IMR-90 (cell line): ENCODE measurements around the gene DPPA4. TPM values are rescaled to one million over a fixed set of nuclear protein-coding genes. Genes with fewer than 3 reads are reported as not detected.

ENCODE experiments used
- ATAC-seq: fragments of 200-7000 bp; cut with Tn5 transposase; 2 replicates; pipeline ENCODE4 v1.9.1; 2020; ENCODE audit warnings: low read depth, mild to moderate bottlenecking, moderate library complexity
- BruUV-seq: library from RNA; stranded (reverse); fragments of 400-500 nt; replicated peaks from 2 replicates; lab custom pipeline; 2021; lab: Mats Ljungman, UMichigan
- CTCF ChIA-PET: fragments of 300-600 bp; formaldehyde crosslinking; extraction: SDS; loops from one replicate; lab custom pipeline; 2021; ENCODE audit warnings: antibody characterized with exemption; lab: Yijun Ruan, JAX
- POLR2A ChIA-PET: fragments of 300-600 bp; sonication (Branson Sonifier 250); formaldehyde crosslinking; loops from one replicate; lab custom pipeline; 2022; ENCODE audit warnings: antibody characterized with exemption; ENCODE audit not compliant: unreplicated experiment; lab: Charles Lee
- DNase-seq: peaks from one replicate; pipeline ENCODE4 v3.0.0; 2013
- H2AFZ ChIP-seq: replicated peaks from 2 replicates; pipeline ENCODE3; 2013; ENCODE audit warnings: low read length, mild to moderate bottlenecking; ENCODE audit not compliant: poor library complexity
- H2AK5ac ChIP-seq: 2 replicates; pipeline ENCODE4 v1.6.1; 2013; ENCODE audit warnings: low read depth, low read length, inconsistent platforms
- H2AK9ac ChIP-seq: replicated peaks from 2 replicates; pipeline ENCODE3; 2013; ENCODE audit warnings: mild to moderate bottlenecking, low read depth, low read length, moderate library complexity; ENCODE audit not compliant: poor library complexity
- H2BK120ac ChIP-seq: 2 replicates; pipeline ENCODE4 v1.6.1; 2013; ENCODE audit warnings: low read depth, low read length, inconsistent platforms
- H2BK15ac ChIP-seq: 3 replicates; pipeline ENCODE4 v1.6.1; 2013; ENCODE audit warnings: low read depth, low read length, inconsistent platforms
- H2BK20ac ChIP-seq: 2 replicates; pipeline ENCODE4 v1.6.1; 2013; ENCODE audit warnings: low read depth, mild to moderate bottlenecking, inconsistent platforms, low read length, moderate library complexity
- H2BK5ac ChIP-seq: 2 replicates; pipeline ENCODE4 v1.6.1; 2013; ENCODE audit warnings: mild to moderate bottlenecking, low read depth, low read length, inconsistent platforms; ENCODE audit not compliant: poor library complexity, severe bottlenecking
- H3K14ac ChIP-seq: replicated peaks from 2 replicates; pipeline ENCODE4 v1.6.1; 2013; ENCODE audit warnings: low read depth, low read length, inconsistent platforms
- H3K18ac ChIP-seq: 2 replicates; pipeline ENCODE4 v1.6.1; 2013; ENCODE audit warnings: low read depth, low read length, control low read depth
- H3K23ac ChIP-seq: 2 replicates; pipeline ENCODE4 v1.6.1; 2013; ENCODE audit warnings: low read depth, low read length, inconsistent platforms
- H3K27ac ChIP-seq: 2 replicates; pipeline ENCODE4 v1.5.1; 2013; ENCODE audit warnings: mild to moderate bottlenecking, control low read depth, low read length; ENCODE audit not compliant: insufficient read depth
- H3K27me3 ChIP-seq: 2 replicates; pipeline ENCODE4 v1.6.1; 2013; ENCODE audit warnings: low read length; ENCODE audit not compliant: control insufficient read depth, insufficient read depth
- H3K36me3 ChIP-seq: 2 replicates; pipeline ENCODE4 v1.6.1; 2013; ENCODE audit warnings: low read length, mixed read lengths; ENCODE audit not compliant: control insufficient read depth, insufficient read depth
- H3K4ac ChIP-seq: 2 replicates; pipeline ENCODE4 v1.6.1; 2013; ENCODE audit warnings: low read depth, low read length, inconsistent platforms
- H3K4me1 ChIP-seq: 2 replicates; pipeline ENCODE4 v1.6.1; 2013; ENCODE audit warnings: low read length, mixed read lengths; ENCODE audit not compliant: control insufficient read depth, insufficient read depth
- H3K4me2 ChIP-seq: 2 replicates; pipeline ENCODE4 v1.6.1; 2013; ENCODE audit warnings: low read depth, mild to moderate bottlenecking, control low read depth, low read length, moderate library complexity
- H3K4me3 ChIP-seq: 2 replicates; pipeline ENCODE4 v1.5.1; 2013; ENCODE audit warnings: low read depth, mild to moderate bottlenecking, control low read depth, low read length, moderate library complexity; ENCODE audit not compliant: insufficient read depth
- H3K56ac ChIP-seq: 2 replicates; pipeline ENCODE4 v1.6.1; 2013; ENCODE audit warnings: low read length, inconsistent platforms; ENCODE audit not compliant: insufficient read depth; ENCODE audit errors: extremely low read depth
- H3K79me1 ChIP-seq, 2 experiments: 2 replicates each; pipeline ENCODE4 v1.6.1; 2013; ENCODE audit warnings: low read length in 2 of 2, inconsistent platforms in 1 of 2, low read depth in 1 of 2
- H3K9ac ChIP-seq: 2 replicates; pipeline ENCODE4 v1.6.1; 2013; ENCODE audit warnings: low read depth, low read length, control low read depth
- H3K9me1 ChIP-seq: 2 replicates; pipeline ENCODE4 v1.6.1; 2013; ENCODE audit warnings: low read length, inconsistent platforms; ENCODE audit not compliant: insufficient read depth
- H3K9me3 ChIP-seq: 2 replicates; pipeline ENCODE4 v1.6.1; 2013; ENCODE audit warnings: low read length; ENCODE audit not compliant: control insufficient read depth, insufficient read depth
- H4K20me1 ChIP-seq: 2 replicates; pipeline ENCODE4 v1.6.1; 2013; ENCODE audit warnings: low read length, inconsistent platforms; ENCODE audit not compliant: insufficient read depth
- H4K5ac ChIP-seq: 2 replicates; pipeline ENCODE4 v1.6.1; 2013; ENCODE audit warnings: mild to moderate bottlenecking, low read depth, low read length, control low read depth
- H4K8ac ChIP-seq, 2 experiments: 2 replicates each; pipeline ENCODE4 v1.6.1; 2013; ENCODE audit warnings: low read depth in 2 of 2, low read length in 2 of 2, control low read depth in 1 of 2, inconsistent platforms in 1 of 2
- H4K91ac ChIP-seq: 2 replicates; pipeline ENCODE4 v1.6.1; 2013; ENCODE audit warnings: low read depth, low read length, inconsistent platforms; ENCODE audit not compliant: insufficient read depth
- BHLHE40 ChIP-seq: fragments of 150-350 bp; IDR thresholded peaks from 2 replicates; pipeline ENCODE4 v1.6.1; 2016; ENCODE audit warnings: mild to moderate bottlenecking, low read depth, low read length
- CEBPB ChIP-seq: IDR thresholded peaks from 2 replicates; pipeline ENCODE4 v1.6.1; 2012; ENCODE audit warnings: low read depth, low read length, improper control_type of control experiment
- ELK1 ChIP-seq: fragments of 150-350 bp; IDR thresholded peaks from 2 replicates; pipeline ENCODE4 v1.6.1; 2016; ENCODE audit warnings: low read depth, mild to moderate bottlenecking, low read length, moderate library complexity, borderline replicate concordance
- MAZ ChIP-seq: IDR thresholded peaks from 2 replicates; pipeline ENCODE4 v1.6.1; 2012; ENCODE audit warnings: low read depth, mild to moderate bottlenecking, low read length, improper control_type of control experiment, moderate library complexity, borderline replicate concordance
- MXI1 ChIP-seq: IDR thresholded peaks from 2 replicates; pipeline ENCODE4 v1.6.1; 2012; ENCODE audit warnings: low read depth, mild to moderate bottlenecking, low read length, moderate library complexity, borderline replicate concordance
- RAD21 ChIP-seq: IDR thresholded peaks from 2 replicates; pipeline ENCODE4 v1.6.1; 2012; ENCODE audit warnings: low read length, improper control_type of control experiment
- RCOR1 ChIP-seq: IDR thresholded peaks from 2 replicates; pipeline ENCODE4 v1.6.1; 2012; ENCODE audit warnings: mild to moderate bottlenecking, low read length, improper control_type of control experiment; ENCODE audit not compliant: insufficient replicate concordance
- RFX5 ChIP-seq: IDR thresholded peaks from 2 replicates; pipeline ENCODE4 v1.8.0; 2012; ENCODE audit warnings: low read depth, mild to moderate bottlenecking, low read length, moderate library complexity
- SMC3 ChIP-seq: fragments of 150-350 bp; IDR thresholded peaks from 2 replicates; pipeline ENCODE4 v1.6.1; 2016; ENCODE audit warnings: low read depth, mild to moderate bottlenecking, antibody characterized with exemption, low read length, moderate library complexity
- dilution Hi-C: fragments of 300-500 bp; cut with HindIII; formaldehyde crosslinking; loops from one replicate; pipeline ENCODE4 v1.14.3; 2018; ENCODE audit warnings: low sequenced_read_pairs; ENCODE audit not compliant: unreplicated experiment
- in situ Hi-C: fragments of 300-500 bp; cut with MboI; formaldehyde crosslinking; loops from 3 replicates; pipeline ENCODE4 v1.14.3; 2019; ENCODE audit warnings: low sequenced_read_pairs, inconsistent platforms, mixed read lengths
- intact Hi-C: fragments of 100-400 bp; cut with micrococcal nuclease; formaldehyde crosslinking; loops from 2 replicates; pipeline ENCODE4 v1.10.0; 2022
- polyA plus RNA-seq, 3 experiments: library from polyadenylated mRNA; depleted of rRNA; stranded (reverse); fragments of >200 nt; gene quantifications; 2 replicates each; pipeline ENCODE4 v1.2.3, GENCODE V29; 2012; ENCODE audit warnings: low replicate concordance in 1 of 3
- total RNA-seq: library from RNA; depleted of rRNA; stranded (reverse); fragments of >200 nt; gene quantifications from 2 replicates; pipeline ENCODE4 v1.2.3, GENCODE V29; 2012

DPPA4 gene
- total and polyA plus RNA-seq, 2 of the 4 experiments (the other 2 are of a cell fraction), result 0.02 TPM; not detected in 1

DNA sequence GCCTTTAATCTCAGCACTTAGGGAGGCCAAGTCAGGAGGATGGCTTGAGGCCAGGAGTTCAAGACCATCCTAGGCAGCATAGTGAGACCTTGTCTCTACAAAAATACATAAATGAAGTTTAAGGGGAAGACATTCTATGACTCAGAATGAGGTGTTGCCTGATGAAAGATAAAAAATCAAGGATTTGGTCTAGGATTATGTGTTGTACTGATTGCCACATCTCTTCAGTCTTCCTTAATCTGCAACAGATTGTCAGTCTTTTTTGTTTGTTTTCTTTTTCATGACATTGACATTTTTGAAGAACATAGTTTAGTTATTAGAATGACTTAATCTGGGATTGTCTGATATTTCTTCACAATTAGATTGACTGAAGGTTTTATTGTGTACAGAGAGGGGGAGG, 26.3 kb upstream of the DPPA4 start:
- no peaks in the 10 kb centered on the region for H3K4me1 ChIP-seq
- no peak overlapping the region for H2AK9ac ChIP-seq
- no peak overlapping the region for H2AFZ ChIP-seq
- no peaks in the 10 kb centered on the region for H3K36me3 ChIP-seq
- no peaks in the 10 kb centered on the region for H3K9me1 ChIP-seq
- DNase-seq (no peak), ATAC-seq (no peak)
- H2BK120ac ChIP-seq, result no peak overlapping the region
- no peak overlapping the region for H3K56ac ChIP-seq
- peaks cover 4% of the 10 kb centered on the region for H3K9me3 ChIP-seq
- no TSS peak for BruUV-seq
- H3K4me3 ChIP-seq, result no peak overlapping the region
- no peaks in the 10 kb centered on the region for H3K79me1 ChIP-seq
- no peak overlapping the region for H4K8ac ChIP-seq
- no peak overlapping the region for H3K14ac ChIP-seq
- H3K4me2 ChIP-seq, result no peak overlapping the region
- POLR2A ChIA-PET, result no interaction called here
- in situ Hi-C loops, result no loop called here
- intact Hi-C loops, result no loop called here
- no peak overlapping the region for H3K18ac ChIP-seq
- TF ChIP-seq MAZ (no peak), BHLHE40 (no peak), RAD21 (no peak), SMC3 (no peak), CEBPB (no peak), RFX5 (no peak), RCOR1 (no peak), MXI1 (no peak), ELK1 (no peak)
- no peak overlapping the region for H3K27ac ChIP-seq
- no peak overlapping the region for H3K9ac ChIP-seq
- H2BK15ac ChIP-seq, result no peak overlapping the region
- no peak overlapping the region for H3K4ac ChIP-seq
- no peak overlapping the region for H4K91ac ChIP-seq
- no peak overlapping the region for H2BK5ac ChIP-seq
- H4K20me1 ChIP-seq, result no peaks in the 10 kb centered on the region
- H3K23ac ChIP-seq, result no peak overlapping the region
- no peak overlapping the region for H2BK20ac ChIP-seq
- H3K27me3 ChIP-seq, result no peaks in the 10 kb centered on the region
- dilution Hi-C loops, result no loop called here
- no peak overlapping the region for H2AK5ac ChIP-seq
- CTCF ChIA-PET, result no interaction called here
- H4K5ac ChIP-seq, result no peak overlapping the region
